Karpas-422 (cell line): Measurements from ENCODE around the gene DNAJC21. TPM values are rescaled to one million over a fixed set of nuclear protein-coding genes. Genes with fewer than 3 reads are reported as not detected.
"Not testable (repeated sequence)": the region's sequence is repeated elsewhere in the genome, so short reads cannot be mapped to it uniquely, and the experiment has no call there.

Experiments used
- DNase-seq: peaks from one replicate; pipeline ENCODE4 v3.0.0-alpha.2; 2015
- H2AFZ ChIP-seq: fragments of 200-600 bp; sonication (generic); 2 replicates; pipeline ENCODE4 v1.6.1; 2014; ENCODE audit warnings: antibody characterized with exemption, low read length, mixed read lengths
- H3K27ac ChIP-seq: fragments of 200-600 bp; sonication (generic); 2 replicates; pipeline ENCODE4 v1.5.1; 2014; ENCODE audit warnings: mild to moderate bottlenecking, low read length, moderate library complexity
- H3K27me3 ChIP-seq: fragments of 200-600 bp; sonication (generic); 2 replicates; pipeline ENCODE4 v1.6.1; 2014; ENCODE audit warnings: low read length, mixed read lengths
- H3K36me3 ChIP-seq: fragments of 200-600 bp; sonication (generic); 2 replicates; pipeline ENCODE4 v1.6.1; 2014; ENCODE audit warnings: low read length, mixed read lengths; ENCODE audit not compliant: insufficient read depth
- H3K4me1 ChIP-seq: fragments of 200-600 bp; sonication (generic); 2 replicates; pipeline ENCODE4 v1.6.1; 2014; ENCODE audit warnings: mild to moderate bottlenecking, low read length, mixed read lengths
- H3K4me2 ChIP-seq: fragments of 200-600 bp; sonication (generic); 2 replicates; pipeline ENCODE4 v1.6.1; 2014; ENCODE audit warnings: low read length, low read depth, mild to moderate bottlenecking; ENCODE audit not compliant: poor library complexity, severe bottlenecking
- H3K4me3 ChIP-seq: fragments of 200-600 bp; sonication (generic); 2 replicates; pipeline ENCODE4 v1.5.1; 2014; ENCODE audit warnings: mild to moderate bottlenecking, antibody characterized with exemption, low read length, mixed read lengths
- H3K79me2 ChIP-seq: fragments of 200-600 bp; sonication (generic); 2 replicates; pipeline ENCODE4 v1.6.1; 2014; ENCODE audit warnings: mild to moderate bottlenecking, low read length, mixed read lengths
- H3K9ac ChIP-seq: fragments of 200-600 bp; sonication (generic); 2 replicates; pipeline ENCODE4 v1.6.0; 2014; ENCODE audit warnings: low read length
- H3K9me2 ChIP-seq: fragments of 200-600 bp; sonication (generic), shearing (Covaris generic); replicated peaks from 2 replicates; pipeline ENCODE4 v1.6.0; 2014; ENCODE audit warnings: mild to moderate bottlenecking, low read length, moderate library complexity; ENCODE audit not compliant: insufficient read depth
- H3K9me3 ChIP-seq: fragments of 300-700, 200-600 bp; sonication (generic); 2 replicates; pipeline ENCODE4 v1.6.1; 2014; ENCODE audit warnings: low read length, mixed read lengths
- H4K20me1 ChIP-seq: fragments of 200-600 bp; sonication (generic); 2 replicates; pipeline ENCODE4 v1.6.1; 2014; ENCODE audit warnings: mild to moderate bottlenecking, antibody characterized with exemption, low read length, low read depth; ENCODE audit not compliant: insufficient read depth
- total RNA-seq: library from RNA; depleted of rRNA; stranded (reverse); fragments of >200 nt; shearing (Covaris generic); gene quantifications from 2 replicates; pipeline ENCODE4 v1.2.3, GENCODE V29; 2014; ENCODE audit warnings: low replicate concordance

Gene DNAJC21
- total RNA-seq, 1 experiment from 2014 or later, result 41.0 TPM

DNA sequence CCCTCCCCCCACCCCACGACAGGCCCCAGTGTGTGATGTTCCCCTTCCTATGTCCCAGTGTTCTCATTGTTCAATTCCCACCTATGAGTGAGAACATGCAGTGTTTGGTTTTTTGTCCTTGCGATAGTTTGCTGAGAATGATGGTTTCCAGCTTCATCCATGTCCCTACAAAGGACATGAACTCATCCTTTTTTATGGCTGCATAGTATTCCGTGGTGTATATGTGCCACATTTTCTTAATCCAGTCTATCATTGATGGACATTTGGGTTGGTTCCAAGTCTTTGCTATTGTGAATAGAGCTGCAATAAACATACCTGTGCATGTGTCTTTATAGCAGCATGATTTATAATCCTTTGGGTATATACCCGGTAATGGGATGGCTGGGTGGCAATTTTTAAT lies 42.3 kb downstream of the DNAJC21 start:
- H3K9ac ChIP-seq, H2AFZ ChIP-seq, H3K36me3 ChIP-seq, H3K4me1 ChIP-seq, H4K20me1 ChIP-seq, DNase-seq, H3K9me3 ChIP-seq, H3K4me3 ChIP-seq, H3K4me2 ChIP-seq, H3K27ac ChIP-seq, H3K27me3 ChIP-seq, H3K79me2 ChIP-seq, H3K9me2 ChIP-seq: not testable (repeated sequence)

- DNase-seq, result no peak
- H3K36me3 ChIP-seq, result no peaks in the 10 kb centered on the region
Measured at GRCh38 chr5:34976347-34976746, 47.0 kb downstream of the DNAJC21 start.

GRCh38 chr5:34977934-34978613 lies 48.7 kb downstream of the DNAJC21 start:
- H3K27me3 ChIP-seq, result no peaks in the 10 kb centered on the region
- no peak overlapping the region for H3K4me3 ChIP-seq
- H3K4me1 ChIP-seq, result no peaks in the 10 kb centered on the region
- no peaks in the 10 kb centered on the region for H3K79me2 ChIP-seq
- H3K9me3 ChIP-seq, result no peaks in the 10 kb centered on the region
- no peaks in the 10 kb centered on the region for H3K9me2 ChIP-seq
- H3K27ac ChIP-seq, result no peak overlapping the region
- no peak overlapping the region for H2AFZ ChIP-seq
- no peak for DNase-seq
- H3K9ac ChIP-seq, result no peak overlapping the region
- H4K20me1 ChIP-seq, result no peaks in the 10 kb centered on the region
- H3K4me2 ChIP-seq, result no peak overlapping the region
- H3K36me3 ChIP-seq, result no peaks in the 10 kb centered on the region

More at GRCh38 chr5:34976347-34976746, 47.0 kb downstream of the DNAJC21 start:
- H3K9me2 ChIP-seq, result no peaks in the 10 kb centered on the region
- H3K4me3 ChIP-seq, result no peak overlapping the region
- no peak overlapping the region for H2AFZ ChIP-seq
- H3K27me3 ChIP-seq, result no peaks in the 10 kb centered on the region
- H3K4me2 ChIP-seq, result no peak overlapping the region
- H3K9me3 ChIP-seq, result no peaks in the 10 kb centered on the region
- no peaks in the 10 kb centered on the region for H3K79me2 ChIP-seq
- no peaks in the 10 kb centered on the region for H3K4me1 ChIP-seq
- no peaks in the 10 kb centered on the region for H4K20me1 ChIP-seq
- no peak overlapping the region for H3K9ac ChIP-seq
- no peak overlapping the region for H3K27ac ChIP-seq

GRCh38 chr5:34978681-34979080 lies 49.3 kb downstream of the DNAJC21 start:
- Histone ChIP-seq H3K4me3 (no peak overlapping the region), H3K9ac (no peak overlapping the region), H3K36me3 (no peaks in the 10 kb centered on the region), H3K27me3 (no peaks in the 10 kb centered on the region), H3K4me1 (no peaks in the 10 kb centered on the region), H2AFZ (no peak overlapping the region), H3K27ac (no peak overlapping the region), H4K20me1 (no peaks in the 10 kb centered on the region), H3K9me3 (no peaks in the 10 kb centered on the region), H3K4me2 (no peak overlapping the region), H3K9me2 (no peaks in the 10 kb centered on the region), H3K79me2 (no peaks in the 10 kb centered on the region)
- no peak for DNase-seq

DNA sequence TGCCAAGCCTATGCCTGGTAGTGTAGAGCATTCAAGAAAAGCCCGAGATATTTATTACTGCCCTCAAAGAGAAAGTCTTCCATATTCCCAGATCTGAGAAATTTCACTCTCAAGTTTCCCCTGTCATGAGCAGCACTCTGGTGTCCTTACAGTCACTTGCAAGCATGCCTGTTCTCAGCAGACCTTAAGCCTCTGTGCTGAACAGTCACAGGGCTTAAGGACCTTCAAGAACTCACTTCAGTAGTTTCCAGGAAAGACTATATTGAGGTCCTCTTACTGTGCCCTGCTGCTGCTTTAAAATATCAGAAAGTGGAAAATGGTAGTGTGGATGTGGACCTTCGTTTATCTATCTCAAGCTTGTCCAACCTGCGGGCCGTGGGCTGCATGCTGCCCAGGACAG lies 53.5 kb downstream of the DNAJC21 start:
- H3K9ac ChIP-seq, result no peak overlapping the region
- H3K27ac ChIP-seq, result no peak overlapping the region
- H3K4me3 ChIP-seq, result no peak overlapping the region
- H3K36me3 ChIP-seq, result no peaks in the 10 kb centered on the region
- H3K9me3 ChIP-seq, result no peaks in the 10 kb centered on the region
- H3K4me2 ChIP-seq, result no peak overlapping the region
- H3K27me3 ChIP-seq, result no peaks in the 10 kb centered on the region
- H3K79me2 ChIP-seq, result no peaks in the 10 kb centered on the region
- DNase-seq, result no peak
- no peaks in the 10 kb centered on the region for H4K20me1 ChIP-seq
- H3K9me2 ChIP-seq, result no peaks in the 10 kb centered on the region
- H2AFZ ChIP-seq, result no peak overlapping the region
- H3K4me1 ChIP-seq, result no peaks in the 10 kb centered on the region

- H3K4me3 ChIP-seq, result no peak overlapping the region
Measured at GRCh38 chr5:34986965-34987364, 57.6 kb downstream of the DNAJC21 start.

DNA sequence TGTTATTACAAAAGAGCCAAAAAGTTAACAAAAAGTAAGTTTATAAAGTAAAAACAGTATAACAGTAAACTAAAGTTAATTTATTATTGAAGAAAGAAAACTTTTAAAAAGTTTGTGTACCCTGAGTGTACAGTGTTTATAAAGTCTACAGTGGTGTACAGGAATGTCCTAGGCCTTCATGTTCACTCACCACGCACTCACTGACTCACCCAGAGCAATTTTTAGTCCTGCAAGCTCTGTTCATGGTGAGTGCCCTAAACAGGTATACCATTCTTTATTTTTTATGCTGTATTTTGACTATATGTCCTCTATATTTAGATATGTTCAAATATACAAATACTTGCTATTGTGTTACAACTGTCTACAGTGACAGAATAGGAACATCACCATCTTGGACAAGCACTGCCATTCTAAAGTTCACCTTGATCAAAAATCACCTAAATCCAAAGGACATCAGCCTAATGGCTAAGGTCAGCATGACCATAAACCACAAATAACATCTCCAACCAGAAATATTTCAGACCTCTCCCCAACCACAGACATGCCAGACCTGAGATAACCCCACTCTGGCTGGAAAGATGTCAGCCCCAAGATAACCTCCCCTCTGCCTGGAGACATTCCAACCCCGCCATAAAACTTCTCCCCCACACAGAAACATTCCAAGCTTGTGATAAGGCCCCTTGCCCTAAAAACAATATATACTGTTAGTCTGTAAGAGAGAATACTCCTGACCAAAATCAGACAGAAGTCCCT lies 62.3 kb downstream of the DNAJC21 start:
- H3K9me3 ChIP-seq, result no peaks in the 10 kb centered on the region
- H2AFZ ChIP-seq, result no peak overlapping the region
- H4K20me1 ChIP-seq, result no peaks in the 10 kb centered on the region
- no peaks in the 10 kb centered on the region for H3K9me2 ChIP-seq
- no peak overlapping the region for H3K27ac ChIP-seq
- H3K4me1 ChIP-seq, result no peaks in the 10 kb centered on the region
- no peaks in the 10 kb centered on the region for H3K27me3 ChIP-seq
- DNase-seq, result no peak
- H3K9ac ChIP-seq, result no peak overlapping the region
- H3K36me3 ChIP-seq, result no peaks in the 10 kb centered on the region; the same call in 1 of the 2 replicates
- no peaks in the 10 kb centered on the region for H3K79me2 ChIP-seq
- no peak overlapping the region for H3K4me3 ChIP-seq
- H3K4me2 ChIP-seq, result no peak overlapping the region

More at GRCh38 chr5:34986965-34987364, 57.6 kb downstream of the DNAJC21 start:
- H3K36me3 ChIP-seq, result no peaks in the 10 kb centered on the region
- H3K9me3 ChIP-seq, result no peaks in the 10 kb centered on the region
- no peaks in the 10 kb centered on the region for H3K9me2 ChIP-seq
- H3K4me1 ChIP-seq, result no peaks in the 10 kb centered on the region
- H4K20me1 ChIP-seq, result no peaks in the 10 kb centered on the region
- H3K79me2 ChIP-seq, result no peaks in the 10 kb centered on the region
- no peak overlapping the region for H3K9ac ChIP-seq
- H2AFZ ChIP-seq, result no peak overlapping the region
- no peak overlapping the region for H3K4me2 ChIP-seq
- H3K27me3 ChIP-seq, result no peaks in the 10 kb centered on the region
- no peak for DNase-seq
- H3K27ac ChIP-seq, result no peak overlapping the region

GRCh38 chr5:34993951-34994350 lies 64.6 kb downstream of the DNAJC21 start:
- Histone ChIP-seq H2AFZ (no peak overlapping the region), H3K9ac (no peak overlapping the region)

More at GRCh38 chr5:34993951-34994350, 64.6 kb downstream of the DNAJC21 start:
- Histone ChIP-seq H3K9me3 (no peaks in the 10 kb centered on the region), H3K36me3 (no peaks in the 10 kb centered on the region; the same call in 1 of the 2 replicates), H4K20me1 (no peaks in the 10 kb centered on the region), H3K27ac (no peak overlapping the region), H3K79me2 (no peaks in the 10 kb centered on the region), H3K4me1 (no peaks in the 10 kb centered on the region), H3K27me3 (no peaks in the 10 kb centered on the region), H3K4me2 (no peak overlapping the region), H3K4me3 (no peak overlapping the region), H3K9me2 (no peaks in the 10 kb centered on the region)
- no peak for DNase-seq
